Neural cell (in vitro differentiated cells): ENCODE data around the gene CHD6. TPM values are rescaled to one million over a fixed set of nuclear protein-coding genes. Genes with fewer than 3 reads are reported as not detected.

ENCODE experiments used
- H2AFZ ChIP-seq: fragments of 200-600, 300-800 bp; sonication (generic), shearing (Covaris generic); 2 replicates; pipeline ENCODE4 v1.6.0; 2014; ENCODE audit warnings: low read depth, mild to moderate bottlenecking, antibody characterized with exemption, low read length, moderate library complexity
- H3F3A ChIP-seq: fragments of 200-600 bp; shearing (Covaris generic); 2 replicates; pipeline ENCODE4 v1.6.1; 2016; ENCODE audit warnings: mild to moderate bottlenecking, moderate library complexity, mixed read lengths, antibody characterized with exemption, low read length; ENCODE audit not compliant: insufficient read depth, poor library complexity, severe bottlenecking
- H3K27ac ChIP-seq: fragments of 200-600, 300-800 bp; sonication (generic), shearing (Covaris generic); 2 replicates; pipeline ENCODE4 v1.5.1; 2014; ENCODE audit warnings: mild to moderate bottlenecking, low read length, moderate library complexity
- H3K27me3 ChIP-seq: fragments of 300-800, 200-600 bp; sonication (generic), shearing (Covaris generic); 2 replicates; pipeline ENCODE4 v1.6.0; 2014; ENCODE audit warnings: mild to moderate bottlenecking, low read depth, low read length, moderate library complexity; ENCODE audit not compliant: insufficient read depth
- H3K36me3 ChIP-seq: fragments of 300-800, 200-600 bp; sonication (generic), shearing (Covaris generic); 2 replicates; pipeline ENCODE4 v1.5.1; 2014; ENCODE audit warnings: mild to moderate bottlenecking, antibody characterized with exemption, low read length, moderate library complexity; ENCODE audit not compliant: insufficient read depth
- H3K4me2 ChIP-seq: fragments of 300-800, 200-600 bp; sonication (generic), shearing (Covaris generic); 2 replicates; pipeline ENCODE4 v1.6.0; 2014; ENCODE audit warnings: mild to moderate bottlenecking, low read length
- H3K4me3 ChIP-seq: fragments of 300-800, 200-600 bp; sonication (generic), shearing (Covaris generic); 2 replicates; pipeline ENCODE4 v1.5.1; 2014; ENCODE audit warnings: mild to moderate bottlenecking, low read length, moderate library complexity
- H3K79me2 ChIP-seq: fragments of 200-600 bp; shearing (Covaris generic); replicated peaks from 2 replicates; pipeline ENCODE4 v1.6.0; 2014; ENCODE audit warnings: mild to moderate bottlenecking, low read length, moderate library complexity; ENCODE audit not compliant: insufficient read depth
- H3K9ac ChIP-seq: fragments of 300-800, 200-600 bp; sonication (generic), shearing (Covaris generic); 2 replicates; pipeline ENCODE4 v1.6.1; 2016; ENCODE audit warnings: mild to moderate bottlenecking, low read length, mixed read lengths
- H3K9me2 ChIP-seq: fragments of 200-600 bp; shearing (Covaris generic); 2 replicates; pipeline ENCODE4 v1.6.1; 2016; ENCODE audit warnings: mild to moderate bottlenecking, low read length, mixed read lengths; ENCODE audit not compliant: insufficient read depth
- H3K9me3 ChIP-seq: fragments of 200-600, 300-800 bp; sonication (generic), shearing (Covaris generic); 2 replicates; pipeline ENCODE4 v1.6.1; 2016; ENCODE audit warnings: mild to moderate bottlenecking, mixed run types, low read length, moderate library complexity, mixed read lengths
- H4K20me1 ChIP-seq: fragments of 200-600 bp; shearing (Covaris generic); 2 replicates; pipeline ENCODE4 v1.6.1; 2016; ENCODE audit warnings: mild to moderate bottlenecking, mixed run types; ENCODE audit not compliant: insufficient read depth
- CTCF ChIP-seq: fragments of 450-650 bp; IDR thresholded peaks from 2 replicates; pipeline ENCODE4 v1.5.1; 2014; ENCODE audit warnings: antibody characterized with exemption, mild to moderate bottlenecking, moderate library complexity; ENCODE audit not compliant: poor library complexity, severe bottlenecking
- EP300 ChIP-seq: fragments of 450-650 bp; conservative IDR thresholded peaks from 2 replicates; pipeline ENCODE4 v1.6.1; 2014; ENCODE audit warnings: antibody characterized with exemption, mild to moderate bottlenecking, moderate library complexity; ENCODE audit not compliant: poor library complexity, severe bottlenecking
- EZH2 ChIP-seq: fragments of 200-600, 300-800 bp; shearing (Covaris generic), sonication (generic); IDR thresholded peaks from 2 replicates; pipeline ENCODE4 v1.6.1; 2014; ENCODE audit warnings: antibody characterized with exemption, low read length, borderline replicate concordance, mild to moderate bottlenecking; ENCODE audit not compliant: insufficient read depth, poor library complexity, severe bottlenecking
- MXI1 ChIP-seq: fragments of 450-650 bp; conservative IDR thresholded peaks from 2 replicates; pipeline ENCODE4 v1.6.1; 2014; ENCODE audit warnings: antibody characterized with exemption, mild to moderate bottlenecking; ENCODE audit not compliant: poor library complexity, severe bottlenecking
- POLR2AphosphoS5 ChIP-seq: IDR thresholded peaks from 2 replicates; pipeline ENCODE4 v1.6.1; 2012
- RAD21 ChIP-seq: fragments of 450-650 bp; conservative IDR thresholded peaks from 2 replicates; pipeline ENCODE4 v1.6.1; 2014; ENCODE audit warnings: antibody characterized with exemption, mild to moderate bottlenecking, moderate library complexity
- REST ChIP-seq: IDR thresholded peaks from 2 replicates; pipeline ENCODE4 v1.6.1; 2012; ENCODE audit warnings: borderline replicate concordance
- SMC3 ChIP-seq: fragments of 450-650 bp; conservative IDR thresholded peaks from 2 replicates; pipeline ENCODE4 v1.6.1; 2014; ENCODE audit warnings: antibody characterized with exemption, mild to moderate bottlenecking, moderate library complexity; ENCODE audit not compliant: poor library complexity
- TAF1 ChIP-seq: IDR thresholded peaks from 2 replicates; pipeline ENCODE4 v1.6.1; 2012; ENCODE audit warnings: low read depth
- polyA plus RNA-seq: library from polyadenylated mRNA; depleted of rRNA; stranded (reverse); fragments of >200 nt; gene quantifications from 2 replicates; pipeline ENCODE4 v1.2.3, GENCODE V29; 2014

CHD6 gene
- polyA plus RNA-seq, 1 donor from 2014 or later: 22.9 TPM

DNA sequence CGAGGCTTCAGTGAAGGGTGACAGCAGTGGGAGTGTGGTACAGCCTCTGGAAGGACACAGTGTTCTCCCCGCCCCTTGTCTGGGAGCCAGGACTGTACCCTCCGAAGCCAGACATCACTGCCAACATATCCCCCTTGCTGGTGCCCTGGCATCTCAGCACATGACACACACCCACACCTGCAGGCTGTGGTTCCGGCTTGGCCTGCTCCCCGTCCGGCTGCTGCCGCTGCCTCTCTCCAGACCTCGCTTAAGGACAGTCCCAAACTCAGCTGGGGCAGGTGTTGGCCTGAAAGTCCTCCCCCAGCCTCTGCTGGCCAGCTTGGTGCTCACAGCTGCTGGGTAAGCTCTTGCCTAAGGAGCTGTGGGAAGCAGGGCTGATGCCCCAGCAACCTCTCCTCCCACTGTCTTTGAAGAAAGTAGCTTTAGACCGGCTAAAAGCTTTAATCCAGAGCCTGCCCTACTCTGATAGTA, 258.6 kb downstream of the CHD6 start:
- no peak overlapping the region for H2AFZ ChIP-seq
- no peaks in the 10 kb centered on the region for H3K79me2 ChIP-seq
- no peaks in the 10 kb centered on the region for H3K36me3 ChIP-seq
- H4K20me1 ChIP-seq: no peaks in the 10 kb centered on the region
- H3K4me2 ChIP-seq: no peak overlapping the region
- no peak for TF ChIP-seq MXI1
- no peak for TF ChIP-seq REST
- no peak for TF ChIP-seq POLR2AphosphoS5
- no peak for TF ChIP-seq EP300
- no peak for TF ChIP-seq SMC3
- no peak for TF ChIP-seq EZH2
- TF ChIP-seq CTCF: no peak
- TF ChIP-seq RAD21: no peak
- no peak for TF ChIP-seq TAF1
- H3K9me2 ChIP-seq: no peaks in the 10 kb centered on the region
- H3K4me3 ChIP-seq: no peak overlapping the region
- no peak overlapping the region for H3K27ac ChIP-seq
- H3K27me3 ChIP-seq: peaks cover 3% of the 10 kb centered on the region
- no peaks in the 10 kb centered on the region for H3F3A ChIP-seq
- no peak overlapping the region for H3K9ac ChIP-seq
- H3K9me3 ChIP-seq: no peaks in the 10 kb centered on the region

GRCh38 chr20:41358717-41359116, 259.5 kb downstream of the CHD6 start:
- TF ChIP-seq CTCF: no peak
- TF ChIP-seq SMC3: no peak
- TF ChIP-seq POLR2AphosphoS5: no peak
- TF ChIP-seq TAF1: no peak
- TF ChIP-seq MXI1: no peak
- TF ChIP-seq EP300: no peak
- TF ChIP-seq REST: no peak
- no peak for TF ChIP-seq RAD21
- no peak for TF ChIP-seq EZH2
- H3K9me3 ChIP-seq: no peaks in the 10 kb centered on the region
- no peaks in the 10 kb centered on the region for H3K36me3 ChIP-seq
- no peaks in the 10 kb centered on the region for H3K9me2 ChIP-seq
- no peaks in the 10 kb centered on the region for H4K20me1 ChIP-seq
- no peak overlapping the region for H3K4me2 ChIP-seq
- no peaks in the 10 kb centered on the region for H3F3A ChIP-seq
- H3K27ac ChIP-seq: no peak overlapping the region
- no peaks in the 10 kb centered on the region for H3K79me2 ChIP-seq
- no peaks in the 10 kb centered on the region for H3K27me3 ChIP-seq
- H3K9ac ChIP-seq: no peak overlapping the region
- no peak overlapping the region for H3K4me3 ChIP-seq
- H2AFZ ChIP-seq: no peak overlapping the region
